Naive thymus-derived CD4-positive, alpha-beta T cell (primary cell): ENCODE data around the gene THBS1. TPM values are rescaled to one million over a fixed set of nuclear protein-coding genes. Genes with fewer than 3 reads are reported as not detected.

Experiments used
- ATAC-seq: fragments of 150-1000 bp; cut with Tn5 transposase; 2 replicates; pipeline ENCODE4 v1.10.0; 2021; ENCODE audit warnings: mild to moderate bottlenecking, moderate library complexity
- CTCF ChIA-PET: fragments of 350-600 bp; sonication (Branson Sonifier 250); formaldehyde crosslinking; loops from one replicate; lab custom pipeline; 2021; ENCODE audit warnings: antibody characterized with exemption; lab: Charles Lee
- POLR2A ChIA-PET: fragments of 350-600 bp; sonication (Branson Sonifier 250); formaldehyde crosslinking; loops from one replicate; lab custom pipeline; 2021; ENCODE audit warnings: antibody characterized with exemption, inconsistent platforms; lab: Charles Lee
- DNase-seq, 9 donors: peaks; one replicate each; pipeline versions ENCODE4 v3.0.0 to v3.0.0-alpha.2; 2020 to 2022; ENCODE audit warnings: mixed read lengths in 1 of 9
- H3K27ac ChIP-seq: one replicate; pipeline ENCODE4 v1.7.0; 2013; ENCODE audit warnings: mild to moderate bottlenecking, low read depth, low read length, moderate library complexity
- H3K27me3 ChIP-seq, 2 donors: one replicate each; pipeline ENCODE4 v1.7.0; 2013; ENCODE audit warnings: low read length in 2 of 2, mild to moderate bottlenecking in 2 of 2, moderate library complexity in 2 of 2; ENCODE audit not compliant: control insufficient read depth in 2 of 2, insufficient read depth in 2 of 2
- H3K36me3 ChIP-seq, 3 experiments: 1 replicate in 2 of 3; 2 replicates in 1 of 3; pipeline ENCODE4 v1.7.0; 2013; ENCODE audit warnings: low read length in 3 of 3, mild to moderate bottlenecking in 3 of 3, moderate library complexity in 1 of 3; ENCODE audit not compliant: insufficient read depth in 3 of 3, control insufficient read depth in 2 of 3
- H3K4me1 ChIP-seq, 2 donors: one replicate each; pipeline ENCODE4 v1.7.0; 2013; ENCODE audit warnings: low read length in 2 of 2, mild to moderate bottlenecking in 2 of 2, moderate library complexity in 1 of 2; ENCODE audit not compliant: control insufficient read depth in 2 of 2, insufficient read depth in 2 of 2
- H3K4me3 ChIP-seq: 2 replicates; pipeline ENCODE4 v1.7.0; 2013; ENCODE audit warnings: mild to moderate bottlenecking, low read length
- H3K9me3 ChIP-seq, 3 experiments: 1 replicate in 2 of 3; 2 replicates in 1 of 3; pipeline ENCODE4 v1.7.0; 2013; ENCODE audit warnings: low read length in 3 of 3; ENCODE audit not compliant: control insufficient read depth in 2 of 3
- H3K27ac Mint-ChIP-seq, 9 donors: one replicate each; pipeline ENCODE4 v1.8.0; 2020 to 2022; ENCODE audit warnings: mixed read lengths in 9 of 9, mild to moderate bottlenecking in 8 of 9, moderate library complexity in 5 of 9, inconsistent platforms in 2 of 9
- H3K27me3 Mint-ChIP-seq, 5 donors: one replicate each; pipeline ENCODE4 v1.8.0; 2021 to 2022; ENCODE audit warnings: mixed read lengths in 5 of 5, mild to moderate bottlenecking in 1 of 5
- H3K36me3 Mint-ChIP-seq, 5 donors: one replicate each; pipeline ENCODE4 v1.8.0; 2020 to 2022; ENCODE audit warnings: mixed read lengths in 5 of 5, mild to moderate bottlenecking in 3 of 5, inconsistent platforms in 1 of 5
- H3K4me1 Mint-ChIP-seq, 7 donors: one replicate each; pipeline ENCODE4 v1.8.0; 2020 to 2022; ENCODE audit warnings: mixed read lengths in 7 of 7, mild to moderate bottlenecking in 3 of 7, inconsistent platforms in 1 of 7
- H3K4me3 Mint-ChIP-seq, 10 donors: one replicate each; pipeline ENCODE4 v1.8.0; 2020 to 2022; ENCODE audit warnings: mild to moderate bottlenecking in 10 of 10, mixed read lengths in 10 of 10, moderate library complexity in 6 of 10, inconsistent platforms in 2 of 10
- H3K9me3 Mint-ChIP-seq, 11 donors: one replicate each; pipeline ENCODE4 v1.8.0; 2020 to 2022; ENCODE audit warnings: mixed read lengths in 11 of 11, mild to moderate bottlenecking in 4 of 11, inconsistent platforms in 1 of 11, moderate library complexity in 1 of 11
- intact Hi-C, 2 donors: fragments of 100-400 bp; cut with micrococcal nuclease; formaldehyde crosslinking; loops; one replicate each; pipeline ENCODE4 v1.15.1; 2023
- polyA plus RNA-seq, 2 donors: library from polyadenylated mRNA; unstranded; fragments of 300-500 nt; fragmentation: Illumina TruSeq; gene quantifications; one replicate each; pipeline ENCODE4 v1.2.3, GENCODE V29; 2021
- total RNA-seq, 6 experiments: library from RNA in 5 of 6; stranded (reverse) in 5 of 6; gene quantifications; 1 replicate in 5 of 6; 2 replicates in 1 of 6; pipeline ENCODE4 v1.2.3 and lab custom pipeline; 2021 to 2026

The THBS1 gene
- total and polyA plus RNA-seq, 7 experiments from 2014 or later, result 1.3 to 68.4 (median 8.5) TPM; not detected in 2

DNA sequence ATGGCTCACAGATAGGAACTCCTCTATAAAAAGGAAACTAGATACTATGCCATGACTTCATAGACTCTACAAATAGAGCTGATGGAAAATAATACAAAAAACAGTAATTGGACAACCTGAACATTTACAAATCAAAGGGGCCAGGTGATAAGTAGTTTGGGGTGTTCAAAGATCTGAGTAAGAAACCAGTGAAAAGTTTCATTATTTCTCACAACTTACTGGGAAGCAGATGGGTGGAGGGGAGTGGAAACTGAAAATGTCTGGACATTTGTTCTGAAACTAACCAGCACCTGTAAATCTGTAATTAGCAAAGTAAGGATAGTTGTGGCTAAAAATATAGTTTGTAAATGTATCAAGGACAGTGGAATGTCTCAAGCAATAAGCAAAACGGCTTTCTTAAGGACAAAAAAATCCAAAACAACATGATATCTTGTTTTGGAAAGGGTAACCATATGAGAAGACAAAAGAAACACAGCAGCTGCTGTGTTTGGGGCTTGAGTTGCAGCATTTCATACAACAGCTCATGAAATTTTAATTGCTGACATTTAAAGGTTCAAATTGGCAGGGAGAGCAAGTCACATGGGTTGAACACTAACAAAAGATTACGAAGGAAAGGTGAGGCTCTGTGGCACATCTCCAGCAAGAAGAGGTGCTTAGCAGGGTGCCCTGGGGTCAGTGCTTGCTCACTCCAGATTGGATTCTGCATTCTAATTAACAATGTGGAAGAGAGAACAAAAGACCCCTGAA lies 26.8 kb upstream of the THBS1 start:
- no peaks in the 10 kb centered on the region for H3K27me3 ChIP-seq
- ATAC-seq (no peak), DNase-seq (no peak)
- no peak overlapping the region for H3K4me3 ChIP-seq
- H3K4me1 ChIP-seq, result no peaks in the 10 kb centered on the region
- H3K36me3 ChIP-seq, result no peaks in the 10 kb centered on the region
- Mint-ChIP-seq H3K27ac (no peak overlapping the region), H3K36me3 (no peaks in the 10 kb centered on the region), H3K4me1 (peaks cover 0 to 2% (median 0%) of the 10 kb centered on the region in 7 donors), H3K4me3 (no peak overlapping the region), H3K9me3 (peaks cover 0 to 3% (median 0%) of the 10 kb centered on the region in 11 donors), H3K27me3 (peaks cover 9 to 21% (median 15%) of the 10 kb centered on the region in 5 donors)
- no peak overlapping the region for H3K27ac ChIP-seq
- intact Hi-C loops, result no loop called here
- no peaks in the 10 kb centered on the region for H3K9me3 ChIP-seq
- ChIA-PET CTCF (no interaction called here), POLR2A (no interaction called here)

DNA sequence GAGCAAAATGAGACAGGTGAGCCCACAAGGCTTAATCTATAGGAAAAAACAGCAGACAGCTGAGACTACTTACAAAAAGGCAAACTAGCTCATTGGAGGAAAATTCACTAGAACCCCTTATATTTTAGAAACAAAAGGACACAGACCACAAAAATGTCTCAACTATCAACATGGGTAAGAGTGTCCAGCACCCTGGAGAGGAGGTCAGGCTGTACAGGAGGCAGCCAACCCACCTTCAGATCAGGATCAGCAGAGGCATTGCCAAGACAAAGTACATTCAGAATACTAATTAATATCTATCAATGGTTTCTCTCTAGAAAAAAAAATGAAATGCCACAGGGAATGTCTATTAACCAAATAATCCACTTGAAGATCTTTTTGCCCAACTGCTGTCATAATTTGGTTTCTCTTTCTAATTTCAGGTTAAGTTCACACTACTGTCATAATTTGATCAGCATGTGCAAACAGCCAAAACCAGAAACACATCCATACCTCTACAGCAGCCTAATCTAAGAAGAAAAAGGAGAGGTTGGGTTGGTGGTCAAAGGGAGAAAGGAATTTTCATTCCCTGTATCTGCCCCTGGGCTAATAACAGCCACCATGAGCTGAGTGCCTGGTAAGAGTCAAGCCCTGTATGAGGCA lies 26.0 kb upstream of the THBS1 start:
- intact Hi-C loops, result no loop called here
- Histone ChIP-seq H3K4me1 (no peaks in the 10 kb centered on the region), H3K27ac (no peak overlapping the region), H3K9me3 (no peaks in the 10 kb centered on the region), H3K4me3 (no peak overlapping the region), H3K27me3 (no peaks in the 10 kb centered on the region), H3K36me3 (no peaks in the 10 kb centered on the region)
- no peak for DNase-seq
- peaks cover 0 to 3% (median 0%) of the 10 kb centered on the region in 11 donors for H3K9me3 Mint-ChIP-seq
- H3K4me3 Mint-ChIP-seq, result no peak overlapping the region
- ATAC-seq, result no peak
- peaks cover 0 to 2% (median 0%) of the 10 kb centered on the region in 7 donors for H3K4me1 Mint-ChIP-seq
- H3K27me3 Mint-ChIP-seq, result peaks cover 9 to 18% (median 15%) of the 10 kb centered on the region in 5 donors
- H3K36me3 Mint-ChIP-seq, result no peaks in the 10 kb centered on the region
- CTCF ChIA-PET, result no interaction called here
- POLR2A ChIA-PET, result no interaction called here
- no peak overlapping the region for H3K27ac Mint-ChIP-seq

DNA sequence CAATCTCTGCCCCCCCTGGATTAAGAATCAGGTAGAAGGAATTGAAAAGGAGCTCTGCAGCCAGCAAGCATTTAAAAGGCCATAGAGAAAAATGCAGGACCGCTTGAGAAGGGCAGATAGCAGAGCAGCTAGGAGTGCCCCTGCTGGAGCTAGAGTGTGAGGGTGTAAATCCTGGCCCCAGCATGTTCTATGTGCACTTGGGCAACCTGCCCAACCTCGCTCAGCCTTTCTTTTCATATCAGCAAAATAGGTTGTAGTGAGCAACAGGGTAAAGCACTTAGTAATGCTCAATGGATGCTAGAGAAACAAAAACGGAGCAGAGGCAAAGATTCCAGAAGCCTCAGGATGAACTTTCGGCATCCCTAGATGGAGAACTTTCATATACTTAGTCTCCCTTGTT lies 25.0 kb upstream of the THBS1 start:
- Mint-ChIP-seq H3K4me1 (peaks cover 0 to 2% (median 0%) of the 10 kb centered on the region in 7 donors), H3K27me3 (peaks cover 5 to 18% (median 12%) of the 10 kb centered on the region in 5 donors), H3K36me3 (no peaks in the 10 kb centered on the region), H3K27ac (no peak overlapping the region), H3K9me3 (peaks cover 0 to 3% (median 0%) of the 10 kb centered on the region in 11 donors), H3K4me3 (no peak overlapping the region)
- no peaks in the 10 kb centered on the region for H3K4me1 ChIP-seq
- intact Hi-C loops, result no loop called here
- H3K4me3 ChIP-seq, result no peak overlapping the region
- ATAC-seq (no peak), DNase-seq (no peak)
- ChIA-PET CTCF (no interaction called here), POLR2A (no interaction called here)
- no peaks in the 10 kb centered on the region for H3K36me3 ChIP-seq
- no peaks in the 10 kb centered on the region for H3K9me3 ChIP-seq
- no peak overlapping the region for H3K27ac ChIP-seq
- no peaks in the 10 kb centered on the region for H3K27me3 ChIP-seq

DNA sequence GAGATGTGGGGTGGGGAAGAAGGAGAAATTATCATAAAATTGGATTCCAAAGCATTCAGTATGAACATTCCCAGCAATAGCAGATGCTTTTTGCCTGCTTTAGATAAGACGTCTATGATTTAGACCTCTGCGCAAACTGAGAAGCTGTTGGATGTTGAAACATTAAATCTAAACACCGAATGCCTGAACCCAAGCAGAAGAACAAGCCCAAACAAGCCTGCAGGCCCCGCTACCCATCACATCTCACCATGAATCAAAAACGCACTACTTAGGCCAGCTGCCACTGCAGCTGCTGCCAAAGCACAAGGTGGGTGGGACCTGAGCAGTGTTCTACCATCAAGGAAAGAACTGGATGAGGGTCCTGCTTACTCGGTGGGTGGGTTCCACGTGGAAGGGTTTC lies 24.4 kb upstream of the THBS1 start:
- H3K9me3 ChIP-seq, result no peaks in the 10 kb centered on the region
- CTCF ChIA-PET, result no interaction called here
- H3K36me3 ChIP-seq, result no peaks in the 10 kb centered on the region
- Mint-ChIP-seq H3K4me3 (no peak overlapping the region), H3K4me1 (peaks cover 0 to 2% (median 0%) of the 10 kb centered on the region in 7 donors), H3K27ac (no peak overlapping the region), H3K27me3 (peaks cover 5 to 17% (median 10%) of the 10 kb centered on the region in 5 donors), H3K36me3 (no peaks in the 10 kb centered on the region), H3K9me3 (peaks cover 0 to 3% (median 0%) of the 10 kb centered on the region in 11 donors)
- POLR2A ChIA-PET, result no interaction called here
- no peak overlapping the region for H3K4me3 ChIP-seq
- DNase-seq, result no peak
- no peak overlapping the region for H3K27ac ChIP-seq
- intact Hi-C loops, result no loop called here
- no peak for ATAC-seq
- no peaks in the 10 kb centered on the region for H3K27me3 ChIP-seq
- H3K4me1 ChIP-seq, result no peaks in the 10 kb centered on the region

DNA sequence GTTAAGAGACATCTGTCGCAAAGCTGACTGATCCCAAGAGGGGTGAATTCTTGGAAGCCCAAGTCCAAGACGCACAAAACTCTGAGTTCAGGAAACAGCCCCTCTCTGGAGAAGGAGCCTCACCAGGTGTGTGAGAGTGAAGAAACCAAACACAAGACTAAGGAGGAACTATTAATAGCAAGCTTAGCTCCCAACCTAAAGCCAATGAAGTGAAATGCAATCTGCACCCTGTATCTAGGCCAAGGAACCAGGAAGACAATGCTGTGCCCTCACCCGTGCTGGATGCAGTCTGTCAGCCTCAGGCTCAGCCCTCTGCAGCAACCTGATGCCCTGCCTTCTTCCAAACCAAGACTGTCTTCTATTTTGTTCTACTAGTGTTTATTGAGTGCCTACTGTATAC lies 22.5 kb upstream of the THBS1 start:
- peaks cover 0 to 2% (median 0%) of the 10 kb centered on the region in 7 donors for H3K4me1 Mint-ChIP-seq
- H3K27me3 ChIP-seq, result no peaks in the 10 kb centered on the region
- H3K4me3 ChIP-seq, result no peak overlapping the region
- no peaks in the 10 kb centered on the region for H3K36me3 ChIP-seq
- peaks cover 3 to 7% (median 5%) of the 10 kb centered on the region in 5 donors for H3K27me3 Mint-ChIP-seq
- DNase-seq, result no peak
- no peaks in the 10 kb centered on the region for H3K9me3 ChIP-seq
- POLR2A ChIA-PET, result no interaction called here
- H3K27ac ChIP-seq, result no peak overlapping the region
- no peaks in the 10 kb centered on the region for H3K4me1 ChIP-seq
- CTCF ChIA-PET, result no interaction called here
- intact Hi-C loops, result no loop called here
- no peak overlapping the region for H3K4me3 Mint-ChIP-seq
- no peak for ATAC-seq
- no peak overlapping the region for H3K27ac Mint-ChIP-seq
- H3K36me3 Mint-ChIP-seq, result no peaks in the 10 kb centered on the region
- peaks cover 0 to 3% (median 0%) of the 10 kb centered on the region in 11 donors for H3K9me3 Mint-ChIP-seq

DNA sequence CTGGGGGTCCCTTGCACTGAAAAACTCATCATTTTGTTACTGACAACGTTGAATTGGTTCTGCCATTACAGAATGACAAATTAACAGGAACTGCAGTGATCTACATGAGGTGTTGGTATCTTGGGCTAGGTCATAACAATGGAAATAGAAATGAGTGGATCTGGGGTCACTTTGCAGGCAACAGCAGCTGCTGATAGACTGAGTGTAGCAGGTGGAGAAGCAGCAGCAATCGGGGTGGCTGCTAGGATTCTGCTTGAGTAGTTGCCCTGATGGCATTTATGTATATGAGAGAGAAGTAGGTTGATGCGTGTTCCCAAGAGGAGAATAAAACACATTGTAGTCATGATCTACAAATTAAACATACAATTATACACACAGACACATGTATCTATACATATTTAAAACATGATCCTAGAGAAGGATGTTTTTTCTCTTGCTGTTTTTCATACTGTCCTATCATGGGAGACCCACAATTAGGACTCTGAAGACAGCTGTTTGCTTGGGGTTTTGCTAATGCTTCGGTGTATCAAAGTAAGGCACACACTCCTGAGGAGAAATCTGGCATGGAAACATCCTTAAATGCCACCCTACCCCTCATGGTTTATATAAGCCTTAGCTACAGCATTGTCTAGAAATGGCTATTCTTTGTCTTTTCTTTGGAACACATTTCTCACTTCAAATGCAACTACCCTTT lies 15.8 kb upstream of the THBS1 start:
- Histone ChIP-seq H3K4me3 (no peak overlapping the region), H3K36me3 (no peaks in the 10 kb centered on the region), H3K4me1 (no peaks in the 10 kb centered on the region), H3K9me3 (no peaks in the 10 kb centered on the region), H3K27ac (no peak overlapping the region), H3K27me3 (no peaks in the 10 kb centered on the region)
- CTCF ChIA-PET, result interaction anchor here (0.6 kb wide), 1 partner anchor 1506 kb away, joined by 3 read pairs; no protein-coding TSS in a partner anchor
- POLR2A ChIA-PET, result no interaction called here
- Mint-ChIP-seq H3K9me3 (no peaks in the 10 kb centered on the region), H3K27me3 (peaks cover 12 to 21% (median 18%) of the 10 kb centered on the region in 5 donors), H3K4me1 (no peaks in the 10 kb centered on the region), H3K27ac (no peak overlapping the region), H3K4me3 (no peak overlapping the region), H3K36me3 (peaks cover 0 to 3% (median 0%) of the 10 kb centered on the region in 5 donors)
- intact Hi-C loops, result no loop called here
- ATAC-seq, result no peak
- DNase-seq, result no peak
